ENCODE data around the gene FIZ1.

The FIZ1 gene

DNA sequence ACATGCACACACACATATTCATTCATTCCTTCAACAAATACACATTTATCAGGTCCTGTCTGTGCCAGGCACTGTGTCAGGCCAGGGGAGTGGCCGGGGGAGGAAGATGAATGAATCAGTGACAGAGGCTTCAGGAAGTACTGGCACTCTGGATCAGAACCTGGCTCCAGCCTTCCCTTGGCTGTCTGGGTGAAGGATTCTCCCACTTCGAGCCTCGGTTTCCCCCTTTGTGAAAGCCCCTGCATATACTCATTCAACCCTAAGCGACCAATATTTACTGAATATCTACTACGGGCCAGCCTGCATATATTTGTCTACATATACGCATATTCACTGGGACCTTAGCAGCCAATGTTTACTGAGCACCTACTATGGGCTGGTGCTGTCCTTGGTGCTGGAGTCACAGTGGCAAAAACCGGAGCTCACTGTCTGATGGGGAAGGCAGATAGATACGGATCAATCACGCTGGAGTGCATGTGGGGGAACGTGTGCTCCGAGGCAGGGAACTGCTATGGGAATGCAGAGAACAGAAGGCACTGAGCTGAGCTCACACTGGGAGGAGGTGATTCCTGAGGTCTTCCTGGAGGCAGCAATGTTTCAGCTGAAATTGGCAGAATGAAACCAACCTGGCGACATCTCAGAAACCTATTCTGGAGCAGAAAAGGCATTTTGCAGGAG, 18.0 kb downstream of the FIZ1 start:
- Mint-ChIP-seq H3K4me1 (peaks cover 37% of the 10 kb centered on the region), H3K4me3 (peak overlapping the region; percentile 99), H3K36me3 (ENCODE audit: low read depth) (peaks cover 17% of the 10 kb centered on the region), H3K27me3 (ENCODE audit: low read depth) (peaks cover 3% of the 10 kb centered on the region), H3K27ac (peak overlapping the region; percentile 87 to 98 (median 96)), H3K9me3 (no peaks in the 10 kb centered on the region)
- TF ChIP-seq, protein P1, sequence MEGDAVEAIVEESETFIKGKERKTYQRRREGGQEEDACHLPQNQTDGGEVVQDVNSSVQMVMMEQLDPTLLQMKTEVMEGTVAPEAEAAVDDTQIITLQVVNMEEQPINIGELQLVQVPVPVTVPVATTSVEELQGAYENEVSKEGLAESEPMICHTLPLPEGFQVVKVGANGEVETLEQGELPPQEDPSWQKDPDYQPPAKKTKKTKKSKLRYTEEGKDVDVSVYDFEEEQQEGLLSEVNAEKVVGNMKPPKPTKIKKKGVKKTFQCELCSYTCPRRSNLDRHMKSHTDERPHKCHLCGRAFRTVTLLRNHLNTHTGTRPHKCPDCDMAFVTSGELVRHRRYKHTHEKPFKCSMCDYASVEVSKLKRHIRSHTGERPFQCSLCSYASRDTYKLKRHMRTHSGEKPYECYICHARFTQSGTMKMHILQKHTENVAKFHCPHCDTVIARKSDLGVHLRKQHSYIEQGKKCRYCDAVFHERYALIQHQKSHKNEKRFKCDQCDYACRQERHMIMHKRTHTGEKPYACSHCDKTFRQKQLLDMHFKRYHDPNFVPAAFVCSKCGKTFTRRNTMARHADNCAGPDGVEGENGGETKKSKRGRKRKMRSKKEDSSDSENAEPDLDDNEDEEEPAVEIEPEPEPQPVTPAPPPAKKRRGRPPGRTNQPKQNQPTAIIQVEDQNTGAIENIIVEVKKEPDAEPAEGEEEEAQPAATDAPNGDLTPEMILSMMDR (IDR thresholded peaks at IDR 0.05; ENCODE audit: unreplicated experiment in 3 of 3), result no peak

DNA sequence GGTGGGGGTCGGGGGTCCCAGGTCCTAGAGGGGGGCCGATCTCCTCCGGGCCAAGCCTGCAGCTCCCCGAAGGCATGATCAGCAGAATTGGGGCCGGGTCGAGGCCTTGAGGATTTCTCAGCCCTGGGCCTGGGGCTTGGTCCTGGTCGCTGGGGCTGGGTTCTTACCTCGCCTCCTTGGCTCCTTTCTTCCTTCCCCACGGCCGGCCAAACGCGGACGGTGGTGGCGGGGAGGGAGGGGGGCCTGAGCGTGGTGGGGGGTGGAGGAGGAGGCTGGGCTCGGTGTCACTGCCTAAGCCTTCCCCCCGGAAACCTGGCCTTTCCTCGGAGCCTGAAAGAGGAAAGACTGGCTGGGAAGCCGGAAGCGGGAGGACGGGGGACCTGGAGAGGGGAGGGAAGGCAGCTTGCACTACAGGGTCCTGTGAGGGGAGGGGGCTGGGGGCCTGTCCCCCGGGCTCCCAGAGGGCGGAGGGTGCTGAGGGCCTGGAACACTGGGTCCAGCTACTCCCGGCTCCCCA, 18.6 kb downstream of the FIZ1 start, which contains the start of gene ZNF579:
Gene ZNF579, minus strand, starts transcription at position 221 of the 517 bp plus-strand sequence. CDS start 1,209 bp downstream, outside the sequence.
- Mint-ChIP-seq H3K27me3 (ENCODE audit: low read depth) (no peaks in the 10 kb centered on the region), H3K4me3 (peak within 1 kb of the TSS; percentile 99), H3K9me3 (no peaks in the 10 kb centered on the region), H3K4me1 (peaks cover 31% of the 10 kb centered on the region), H3K36me3 (ENCODE audit: low read depth) (peaks cover 22% of the 10 kb centered on the region), H3K27ac (peak within 1 kb of the TSS; percentile 87 to 98 (median 96))
- TF ChIP-seq, protein P1 (IDR thresholded peaks at IDR 0.05; ENCODE audit: unreplicated experiment in 3 of 3), result no peak

DNA sequence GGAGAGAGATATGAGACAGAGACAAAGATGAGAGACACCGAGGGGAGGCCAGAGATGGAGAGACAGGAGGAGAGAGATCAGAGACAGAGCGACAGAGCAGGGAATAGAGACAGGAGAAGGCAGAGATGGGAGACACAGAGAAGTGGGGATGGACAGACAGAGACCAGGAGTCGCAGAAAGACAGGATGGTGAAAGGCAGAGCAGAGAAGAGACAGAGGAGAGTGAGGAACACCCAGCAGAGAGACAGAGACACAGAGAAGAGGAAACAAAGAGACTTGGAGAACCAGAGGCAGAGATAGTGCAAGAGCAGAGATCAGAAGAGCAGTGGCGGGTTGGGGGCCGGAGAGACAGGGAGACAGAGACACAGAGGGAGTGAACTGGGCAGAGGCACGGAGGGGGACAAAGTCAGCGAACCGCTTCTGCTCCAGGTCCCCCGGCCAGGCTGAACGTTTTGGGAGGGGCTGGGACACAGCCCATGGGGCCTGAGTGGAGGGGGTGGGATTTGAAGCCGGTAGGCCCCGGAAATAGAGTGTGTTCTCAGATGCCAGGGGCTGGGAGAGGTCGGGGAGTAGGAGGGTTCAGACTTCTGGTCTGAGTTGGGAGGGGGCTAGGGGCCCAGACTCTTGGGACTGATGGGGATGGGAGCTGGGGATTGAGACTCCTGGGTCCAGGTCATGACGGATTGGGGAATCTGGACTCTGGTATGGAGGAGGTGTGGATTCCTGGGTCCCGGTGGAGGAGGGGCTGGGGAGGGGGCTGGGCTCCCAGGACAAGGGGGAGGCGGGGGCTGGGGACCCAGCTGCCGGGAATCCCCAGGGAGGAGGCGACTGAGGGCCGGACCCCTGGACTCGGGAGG, 19.3 kb downstream of the FIZ1 start:
- Mint-ChIP-seq H3K4me3 (peak overlapping the region; percentile 99), H3K36me3 (ENCODE audit: low read depth) (peaks cover 28% of the 10 kb centered on the region), H3K4me1 (peaks cover 24% of the 10 kb centered on the region), H3K27ac (peak overlapping the region; percentile 87 to 98 (median 94)), H3K27me3 (ENCODE audit: low read depth) (no peaks in the 10 kb centered on the region), H3K9me3 (no peaks in the 10 kb centered on the region)
- TF ChIP-seq, protein P1 (IDR thresholded peaks at IDR 0.05; ENCODE audit: unreplicated experiment in 3 of 3), result no peak

DNA sequence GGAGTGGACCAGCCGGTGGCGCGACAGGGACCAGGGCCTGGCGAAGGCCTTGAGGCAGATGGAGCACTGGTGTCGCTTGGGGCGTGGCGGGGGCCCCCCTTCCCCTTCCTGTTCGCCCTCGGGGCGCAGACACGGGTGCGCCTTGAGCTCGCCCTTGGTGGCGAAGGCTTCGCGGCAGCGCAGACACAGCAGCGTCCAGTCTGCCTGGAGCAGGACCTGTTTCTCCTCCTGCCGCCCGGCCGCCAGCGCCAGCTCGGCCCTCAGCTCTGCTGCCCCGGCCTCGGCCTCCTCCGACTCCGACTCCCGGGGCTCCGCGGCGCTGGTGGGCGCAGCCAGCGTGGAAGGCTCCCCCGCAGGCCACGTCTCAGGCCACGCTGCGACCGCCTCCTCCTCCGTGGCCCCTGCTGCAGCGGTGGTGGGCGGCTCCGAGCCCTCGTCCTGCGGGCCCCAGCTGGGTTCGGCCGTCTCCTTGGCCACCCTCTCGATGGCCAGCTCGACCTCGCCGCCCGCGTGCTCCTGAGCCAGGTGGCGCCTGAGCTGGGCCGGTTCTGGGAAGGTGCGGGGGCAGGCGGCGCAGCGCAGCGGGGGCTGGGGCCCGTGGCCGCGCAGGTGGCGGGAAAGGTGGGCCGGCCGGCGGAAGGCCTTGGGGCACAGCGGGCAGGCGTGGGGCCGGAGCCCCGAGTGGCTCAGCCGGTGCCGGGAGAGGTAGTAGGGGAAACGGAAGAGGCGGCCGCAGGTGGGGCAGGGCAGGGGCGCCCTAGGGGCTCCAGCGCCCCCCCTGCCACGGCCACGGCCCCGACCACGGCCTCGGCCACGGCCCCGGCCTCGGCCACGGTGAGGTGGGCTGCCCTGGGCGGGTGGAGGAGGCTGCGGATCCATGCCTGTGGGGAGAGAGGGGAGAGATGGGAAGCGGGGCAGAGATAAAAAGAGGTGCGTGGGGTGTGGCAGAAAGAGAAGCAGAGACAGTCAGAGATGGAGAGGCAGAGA, 20.3 kb downstream of the FIZ1 start:
- Mint-ChIP-seq H3K27me3 (ENCODE audit: low read depth) (no peaks in the 10 kb centered on the region), H3K36me3 (ENCODE audit: low read depth) (peaks cover 28% of the 10 kb centered on the region), H3K27ac (peak overlapping the region; percentile 87 to 98 (median 94)), H3K4me1 (peaks cover 19% of the 10 kb centered on the region), H3K4me3 (peak overlapping the region; percentile 99), H3K9me3 (no peaks in the 10 kb centered on the region)
- TF ChIP-seq, protein P1 (IDR thresholded peaks at IDR 0.05; ENCODE audit: unreplicated experiment in 3 of 3), result no peak

DNA sequence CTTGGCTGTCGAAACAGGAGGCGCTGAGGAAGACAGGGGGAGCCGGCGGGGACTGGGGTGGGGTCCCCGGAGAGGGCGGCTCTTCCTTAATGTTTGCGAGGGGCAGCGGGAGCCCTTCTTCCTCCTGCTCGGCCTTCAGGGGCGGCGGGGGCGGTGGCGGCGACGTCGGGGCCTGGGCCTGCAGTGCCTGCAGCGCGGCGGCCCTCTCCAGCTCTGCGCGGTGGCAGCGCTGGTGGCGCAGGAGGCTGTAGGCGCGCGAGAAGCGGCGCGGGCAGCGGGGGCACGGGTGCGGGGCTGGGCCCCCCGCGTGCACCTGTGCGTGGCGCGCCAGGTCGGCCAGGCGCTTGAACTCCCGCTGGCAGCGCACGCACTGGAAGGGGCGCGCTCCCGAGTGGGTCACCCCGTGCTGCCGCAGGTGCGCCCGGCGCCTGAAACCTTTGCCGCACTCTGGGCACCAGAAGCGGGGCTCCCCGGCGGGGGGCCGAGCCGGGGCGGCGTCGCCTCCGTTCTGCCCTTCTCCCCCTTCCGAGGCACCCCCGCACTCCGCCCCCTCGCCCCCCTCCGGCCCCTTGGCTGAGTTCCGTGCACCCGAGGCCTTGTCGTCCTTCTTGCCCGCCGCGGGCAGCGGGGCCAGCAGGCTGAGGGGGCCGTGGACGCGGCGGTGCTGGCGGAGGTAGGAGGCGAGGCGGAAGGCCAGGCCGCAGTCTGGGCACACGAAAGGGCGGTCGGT, 21.1 kb downstream of the FIZ1 start:
- no peaks in the 10 kb centered on the region for H3K9me3 Mint-ChIP-seq
- H3K27ac Mint-ChIP-seq, result no peak overlapping the region
- H3K4me3 Mint-ChIP-seq, result no peak overlapping the region
- H3K36me3 Mint-ChIP-seq (ENCODE audit: low read depth), result peaks cover 28% of the 10 kb centered on the region
- TF ChIP-seq, protein P1 (IDR thresholded peaks at IDR 0.05; ENCODE audit: unreplicated experiment in 3 of 3), result no peak
- H3K27me3 Mint-ChIP-seq (ENCODE audit: low read depth), result no peaks in the 10 kb centered on the region
- peaks cover 19% of the 10 kb centered on the region for H3K4me1 Mint-ChIP-seq
